ENCODE data around the gene TBC1D12. TPM values are rescaled to one million over a fixed set of nuclear protein-coding genes. Genes with fewer than 3 reads are reported as not detected.

TBC1D12 gene
- total and polyA plus RNA-seq, 8 donors: 4.1 to 9.2 (median 5.5) TPM

- H3K36me3 ChIP-seq: no peaks in the 10 kb centered on the region
- no peak overlapping the region for H3K4me3 ChIP-seq
- FAIRE-seq (peak; percentile 68), DNase-seq (no peak), ATAC-seq (peak in 3 of 4 donors; percentile 48 to 58 (median 54))
- H3K9me3 ChIP-seq: no peaks in the 10 kb centered on the region
- TF ChIP-seq CTCF (IDR thresholded peaks at IDR 0.05): no peak
- H3K4me1 ChIP-seq: peaks cover 0 to 9% (median 5%) of the 10 kb centered on the region in 3 donors
- intact Hi-C loops (cut with DNase I): no loop called here
- H3K27me3 ChIP-seq: no peaks in the 10 kb centered on the region
- peak overlapping the region in 1 of 4 donors; percentile 19 for H3K27ac ChIP-seq
- 85 to 89% methylated on average over 8 of the region's 8 CpGs for WGBS, 2 donors
These were observed 26.7 kb downstream of the TBC1D12 start for GRCh38 chr10:94428766-94429707.

GRCh38 chr10:94430701-94431100 lies 28.4 kb downstream of the TBC1D12 start:
- TF ChIP-seq CTCF (IDR thresholded peaks at IDR 0.05): no peak
- no peak overlapping the region for H3K27ac ChIP-seq
- intact Hi-C loops (cut with DNase I): loop anchor here in 1 of 3 donors (10.0 kb wide), 1 partner anchor 66 kb away; the partner anchor contains the start of gene NOC3L
- H3K9me3 ChIP-seq: no peaks in the 10 kb centered on the region
- H3K27me3 ChIP-seq: no peaks in the 10 kb centered on the region
- WGBS, 2 donors: 88 to 100% methylated on average over 1 of the region's 1 CpG
- DNase-seq: no peak
- no peak for FAIRE-seq
- no peak overlapping the region for H3K4me3 ChIP-seq
- no peaks in the 10 kb centered on the region for H3K36me3 ChIP-seq
- no peak for ATAC-seq
- H3K4me1 ChIP-seq: peaks cover 0 to 11% (median 5%) of the 10 kb centered on the region in 3 donors

GRCh38 chr10:94432443-94432842 lies 30.1 kb downstream of the TBC1D12 start:
- no peak for FAIRE-seq
- Histone ChIP-seq H3K36me3 (no peaks in the 10 kb centered on the region), H3K9me3 (no peaks in the 10 kb centered on the region), H3K27ac (no peak overlapping the region), H3K4me1 (peaks cover 0 to 15% (median 5%) of the 10 kb centered on the region in 3 donors), H3K27me3 (no peaks in the 10 kb centered on the region), H3K4me3 (no peak overlapping the region)
- DNase-seq: no peak
- no peak for ATAC-seq
- intact Hi-C loops (cut with DNase I): loop anchor here in 1 of 3 donors (10.0 kb wide), 1 partner anchor 68 kb away; the partner anchor contains the start of gene NOC3L
- no peak for TF ChIP-seq CTCF (IDR thresholded peaks at IDR 0.05)

- intact Hi-C loops (cut with DNase I): loop anchor here in 1 of 3 donors (10.0 kb wide), 1 partner anchor 75 kb away; the partner anchor contains the start of gene NOC3L
- Histone ChIP-seq H3K4me3 (no peak overlapping the region), H3K4me1 (peaks cover 0 to 5% (median 0%) of the 10 kb centered on the region in 3 donors), H3K27ac (no peak overlapping the region), H3K27me3 (no peaks in the 10 kb centered on the region), H3K36me3 (no peaks in the 10 kb centered on the region), H3K9me3 (no peaks in the 10 kb centered on the region)
- 26 to 30% methylated on average over 4 of the region's 4 CpGs for WGBS, 2 donors
- ATAC-seq (peak in 3 of 4 donors; percentile 50 to 68 (median 54)), DNase-seq (peak in 1 of 6 donors; percentile 6), FAIRE-seq (no peak)
- no peak for TF ChIP-seq CTCF (IDR thresholded peaks at IDR 0.05)
These were observed 37.0 kb downstream of the TBC1D12 start for GRCh38 chr10:94439275-94439861.
